ENCODE data around the gene FEM1C. TPM values are rescaled to one million over a fixed set of nuclear protein-coding genes. Genes with fewer than 3 reads are reported as not detected.

FEM1C gene
- polyA plus RNA-seq, 1 donor (not counting 4 experiments of a cell fraction or from before 2014, with no cell fraction given) = 11.9 TPM

- DNase-seq (ENCODE audit: low read depth, low spot score) = no peak
- no peaks in the 10 kb centered on the region for H3K9me1 ChIP-seq (ENCODE audit: control insufficient read depth, extremely low read depth, insufficient read depth, low read length)
- H3K36me3 ChIP-seq (ENCODE audit: control insufficient read depth in 2 of 2, extremely low read depth in 1 of 2, insufficient read depth in 2 of 2, low read length in 2 of 2) = no peaks in the 10 kb centered on the region
- TF ChIP-seq, protein P1, sequence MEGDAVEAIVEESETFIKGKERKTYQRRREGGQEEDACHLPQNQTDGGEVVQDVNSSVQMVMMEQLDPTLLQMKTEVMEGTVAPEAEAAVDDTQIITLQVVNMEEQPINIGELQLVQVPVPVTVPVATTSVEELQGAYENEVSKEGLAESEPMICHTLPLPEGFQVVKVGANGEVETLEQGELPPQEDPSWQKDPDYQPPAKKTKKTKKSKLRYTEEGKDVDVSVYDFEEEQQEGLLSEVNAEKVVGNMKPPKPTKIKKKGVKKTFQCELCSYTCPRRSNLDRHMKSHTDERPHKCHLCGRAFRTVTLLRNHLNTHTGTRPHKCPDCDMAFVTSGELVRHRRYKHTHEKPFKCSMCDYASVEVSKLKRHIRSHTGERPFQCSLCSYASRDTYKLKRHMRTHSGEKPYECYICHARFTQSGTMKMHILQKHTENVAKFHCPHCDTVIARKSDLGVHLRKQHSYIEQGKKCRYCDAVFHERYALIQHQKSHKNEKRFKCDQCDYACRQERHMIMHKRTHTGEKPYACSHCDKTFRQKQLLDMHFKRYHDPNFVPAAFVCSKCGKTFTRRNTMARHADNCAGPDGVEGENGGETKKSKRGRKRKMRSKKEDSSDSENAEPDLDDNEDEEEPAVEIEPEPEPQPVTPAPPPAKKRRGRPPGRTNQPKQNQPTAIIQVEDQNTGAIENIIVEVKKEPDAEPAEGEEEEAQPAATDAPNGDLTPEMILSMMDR (optimal IDR thresholded peaks at IDR 0.05 in 1 of 3, IDR thresholded peaks at IDR 0.05 in 1 of 3, conservative IDR thresholded peaks at IDR 0.05 in 1 of 3; ENCODE audit: extremely low read depth in 1 of 3, insufficient read depth in 2 of 3, low read length in 3 of 3) = no peak
- no peak for TF ChIP-seq EZH2 (IDR thresholded peaks at IDR 0.05; ENCODE audit: low read length)
- H3K4me1 ChIP-seq (ENCODE audit: control insufficient read depth, extremely low read depth, insufficient read depth, low read length) = peaks cover 20% of the 10 kb centered on the region
- H3K4me2 ChIP-seq (ENCODE audit: control insufficient read depth, extremely low read depth, insufficient read depth, low read depth, low read length) = no peak overlapping the region
- no peak overlapping the region for H3K9ac ChIP-seq (ENCODE audit: control insufficient read depth, extremely low read depth, insufficient read depth, low read length)
- FAIRE-seq = no peak
- dilution Hi-C loops (cut with MboI; ENCODE audit: extremely low pct_ligation_motif_present, low sequenced_read_pairs) = no loop called here
- H3K9me3 ChIP-seq (ENCODE audit: control insufficient read depth, low read depth, low read length) = no peaks in the 10 kb centered on the region
- no peak overlapping the region for H3K27ac ChIP-seq (ENCODE audit: control insufficient read depth, insufficient read depth, low read length)
- H3K4me3 ChIP-seq (ENCODE audit: control insufficient read depth in 2 of 3, extremely low read depth in 1 of 3, insufficient read depth in 2 of 3, low read depth in 1 of 3, low read length in 3 of 3) = no peak overlapping the region
- H3K79me2 ChIP-seq (ENCODE audit: control insufficient read depth, insufficient read depth, low read length) = no peaks in the 10 kb centered on the region
- no peak overlapping the region for H2AFZ ChIP-seq (ENCODE audit: control insufficient read depth, low read length)
- no peaks in the 10 kb centered on the region for H3K27me3 ChIP-seq (ENCODE audit: control insufficient read depth, extremely low read depth, insufficient read depth, low read length)
- no peaks in the 10 kb centered on the region for H4K20me1 ChIP-seq (ENCODE audit: control insufficient read depth, extremely low read depth, insufficient read depth, low read length)
These were observed 11.7 kb upstream of the FEM1C start for GRCh38 chr5:115556276-115556675.

- H3K27me3 ChIP-seq (ENCODE audit: control insufficient read depth, extremely low read depth, insufficient read depth, low read length) = no peaks in the 10 kb centered on the region
- DNase-seq (ENCODE audit: low read depth, low spot score) (no peak), FAIRE-seq (no peak)
- TF ChIP-seq, protein P1 (optimal IDR thresholded peaks at IDR 0.05 in 1 of 3, IDR thresholded peaks at IDR 0.05 in 1 of 3, conservative IDR thresholded peaks at IDR 0.05 in 1 of 3; ENCODE audit: extremely low read depth in 1 of 3, insufficient read depth in 2 of 3, low read length in 3 of 3) = no peak
- no peak for TF ChIP-seq EZH2 (IDR thresholded peaks at IDR 0.05; ENCODE audit: low read length)
- H2AFZ ChIP-seq (ENCODE audit: control insufficient read depth, low read length) = no peak overlapping the region
- no peaks in the 10 kb centered on the region for H3K9me3 ChIP-seq (ENCODE audit: control insufficient read depth, low read depth, low read length)
- H3K36me3 ChIP-seq (ENCODE audit: control insufficient read depth in 2 of 2, extremely low read depth in 1 of 2, insufficient read depth in 2 of 2, low read length in 2 of 2) = no peaks in the 10 kb centered on the region
- peaks cover 14% of the 10 kb centered on the region for H3K4me1 ChIP-seq (ENCODE audit: control insufficient read depth, extremely low read depth, insufficient read depth, low read length)
- H3K79me2 ChIP-seq (ENCODE audit: control insufficient read depth, insufficient read depth, low read length) = no peaks in the 10 kb centered on the region
- H3K4me2 ChIP-seq (ENCODE audit: control insufficient read depth, extremely low read depth, insufficient read depth, low read depth, low read length) = no peak overlapping the region
- no peak overlapping the region for H3K27ac ChIP-seq (ENCODE audit: control insufficient read depth, insufficient read depth, low read length)
- no peaks in the 10 kb centered on the region for H3K9me1 ChIP-seq (ENCODE audit: control insufficient read depth, extremely low read depth, insufficient read depth, low read length)
- no peak overlapping the region for H3K9ac ChIP-seq (ENCODE audit: control insufficient read depth, extremely low read depth, insufficient read depth, low read length)
- dilution Hi-C loops (cut with MboI; ENCODE audit: extremely low pct_ligation_motif_present, low sequenced_read_pairs) = no loop called here
- H3K4me3 ChIP-seq (ENCODE audit: control insufficient read depth in 2 of 3, extremely low read depth in 1 of 3, insufficient read depth in 2 of 3, low read depth in 1 of 3, low read length in 3 of 3) = no peak overlapping the region
- H4K20me1 ChIP-seq (ENCODE audit: control insufficient read depth, extremely low read depth, insufficient read depth, low read length) = no peaks in the 10 kb centered on the region
These were observed 10.6 kb upstream of the FEM1C start for GRCh38 chr5:115555084-115555633.
